HepG2 (cell line): ENCODE results near the gene OXLD1. TPM values are rescaled to one million over a fixed set of nuclear protein-coding genes. Genes with fewer than 3 reads are reported as not detected.

Source experiments
- ATAC-seq: fragments of 200-7000 bp; cut with Tn5 transposase; 3 replicates; pipeline ENCODE4 v1.9.1; 2020; ENCODE audit warnings: mild to moderate bottlenecking, moderate library complexity
- BruUV-seq: library from RNA; stranded (reverse); fragments of 400-500 nt; replicated peaks from 2 replicates; lab custom pipeline; 2021; lab: Mats Ljungman, UMichigan
- CTCF ChIA-PET: fragments of 300-600 bp; formaldehyde crosslinking; extraction: SDS; loops from one replicate; lab custom pipeline; 2021; ENCODE audit warnings: low total read pairs, inconsistent platforms, low intra/inter-chr PET ratio; lab: Yijun Ruan, JAX
- POLR2A ChIA-PET: fragments of 350-600 bp; sonication (Branson Sonifier 250); formaldehyde crosslinking; loops from one replicate; lab custom pipeline; 2020; ENCODE audit warnings: antibody characterized with exemption, inconsistent platforms; lab: Yijun Ruan, JAX
- DNase-seq: peaks from one replicate; pipeline ENCODE4 v3.0.0-alpha.2; 2015; ENCODE audit warnings: low spot score
- FAIRE-seq: peaks from 3 replicates; lab custom pipeline; 2011; peaks lifted over from hg19 to GRCh38; lab: Jason Lieb, UNC
- H2AFZ ChIP-seq: one replicate; pipeline ENCODE4 v1.6.1; 2011; ENCODE audit warnings: low read length, inconsistent platforms
- H3K27ac ChIP-seq: fragments of 300-600 bp; 3 replicates; pipeline ENCODE4 v1.8.0; 2011; ENCODE audit warnings: mixed run types, mild to moderate bottlenecking, mixed read lengths, low read length, inconsistent platforms; ENCODE audit not compliant: insufficient read depth; ENCODE audit errors: extremely low read length
- H3K27me3 ChIP-seq, 2 experiments: fragments of 200-600 bp in 1 of 2; 2 replicates in 1 of 2; 3 replicates in 1 of 2; pipeline versions ENCODE4 v1.6.0 to v1.8.0; 2011; ENCODE audit warnings: low read length in 2 of 2, mild to moderate bottlenecking in 2 of 2, moderate library complexity in 2 of 2, inconsistent platforms in 1 of 2; ENCODE audit not compliant: insufficient read depth in 2 of 2, control insufficient read depth in 1 of 2
- H3K36me3 ChIP-seq, 2 experiments: fragments of 200-600 bp in 1 of 2; replicated peaks in 1 of 2; 2 replicates in 1 of 2; 3 replicates in 1 of 2; pipeline versions ENCODE4 v1.5.1 to v1.8.0; 2011; ENCODE audit warnings: low read length in 2 of 2, inconsistent platforms in 1 of 2; ENCODE audit not compliant: insufficient read depth in 2 of 2, control insufficient read depth in 1 of 2
- H3K4me1 ChIP-seq: 2 replicates; pipeline ENCODE4 v1.5.1; 2012; ENCODE audit warnings: low read length, inconsistent platforms; ENCODE audit not compliant: insufficient read depth
- H3K4me2 ChIP-seq: 2 replicates; pipeline ENCODE4 v1.6.0; 2011; ENCODE audit warnings: low read depth, low read length, inconsistent platforms
- H3K4me3 ChIP-seq, 3 experiments: fragments of 200-600 bp in 1 of 3; sonication (generic), shearing (Covaris generic) in 1 of 3; replicated peaks in 1 of 3; 2 replicates each; pipeline ENCODE4 v1.5.1; 2011 to 2016; ENCODE audit warnings: low read length in 3 of 3, inconsistent platforms in 2 of 3, low read depth in 2 of 3, mild to moderate bottlenecking in 2 of 3, control low read depth in 1 of 3, mixed read lengths in 1 of 3; ENCODE audit not compliant: insufficient read depth in 1 of 3
- H3K79me2 ChIP-seq: one replicate; pipeline ENCODE4 v1.6.1; 2011; ENCODE audit warnings: low read length, inconsistent platforms; ENCODE audit not compliant: insufficient read depth
- H3K9ac ChIP-seq: 2 replicates; pipeline ENCODE4 v1.6.0; 2011; ENCODE audit warnings: mild to moderate bottlenecking, low read depth, low read length, inconsistent platforms; ENCODE audit not compliant: insufficient read depth
- H3K9me3 ChIP-seq: 2 replicates; pipeline ENCODE4 v1.5.1; 2012; ENCODE audit warnings: mild to moderate bottlenecking, low read length
- H4K20me1 ChIP-seq: 2 replicates; pipeline ENCODE4 v1.6.0; 2011; ENCODE audit warnings: inconsistent platforms, mild to moderate bottlenecking, low read length, moderate library complexity; ENCODE audit not compliant: insufficient read depth
- AGO2 ChIP-seq: fragments of 200-400 bp; formaldehyde crosslinking; optimal IDR thresholded peaks from 2 replicates; pipeline ENCODE3; 2017; ENCODE audit warnings: mild to moderate bottlenecking, low read depth, low read length, moderate library complexity
- EZH2 ChIP-seq: conservative IDR thresholded peaks from 2 replicates; pipeline ENCODE4 v1.6.1; 2012; ENCODE audit warnings: mild to moderate bottlenecking, low read depth, low read length, moderate library complexity
- FOXO4 ChIP-seq: sonication (generic); formaldehyde crosslinking; conservative IDR thresholded peaks from 2 replicates; pipeline ENCODE4 v1.8.1; 2023; ENCODE audit warnings: missing genetic modification reagents
- GFI1 ChIP-seq: sonication (generic); formaldehyde crosslinking; IDR thresholded peaks from 2 replicates; pipeline ENCODE4 v1.5.0; 2020; ENCODE audit warnings: missing genetic modification reagents, mild to moderate bottlenecking, borderline replicate concordance
- HBP1 ChIP-seq: IDR thresholded peaks from 2 replicates; pipeline ENCODE4 v1.6.1; 2016; ENCODE audit warnings: low read depth, control low read depth
- MAFG ChIP-seq: sonication (generic); formaldehyde crosslinking; IDR thresholded peaks from 2 replicates; pipeline ENCODE4 v1.5.1; 2020; ENCODE audit warnings: mild to moderate bottlenecking, missing genetic modification reagents
- NFE2L2 ChIP-seq: fragments of 150-350 bp; IDR thresholded peaks from 2 replicates; pipeline ENCODE4 v1.6.1; 2014; ENCODE audit warnings: low read length
- POLR2A ChIP-seq, 2 experiments: IDR thresholded peaks; 2 replicates each; pipeline ENCODE4 v1.6.1; 2011; ENCODE audit warnings: low read depth in 2 of 2, low read length in 2 of 2, mild to moderate bottlenecking in 1 of 2, moderate library complexity in 1 of 2; ENCODE audit not compliant: insufficient read depth in 1 of 2
- RARG ChIP-seq: sonication (generic); formaldehyde crosslinking; IDR thresholded peaks from 2 replicates; pipeline ENCODE4 v1.4.0; 2020; ENCODE audit warnings: low read depth, mild to moderate bottlenecking, missing genetic modification reagents
- RFX1 ChIP-seq: fragments of 450-650 bp; IDR thresholded peaks from 2 replicates; pipeline ENCODE4 v1.6.1; 2017
- TP53 ChIP-seq: sonication (generic); formaldehyde crosslinking; conservative IDR thresholded peaks from 2 replicates; pipeline ENCODE4 v1.4.0; 2020; ENCODE audit warnings: missing genetic modification reagents
- ZC3H13 ChIP-seq: sonication (generic); formaldehyde crosslinking; IDR thresholded peaks from 2 replicates; pipeline ENCODE4 v1.8.1; 2023; ENCODE audit warnings: mild to moderate bottlenecking, missing genetic modification reagents, moderate library complexity
- ZNF451 ChIP-seq: sonication (generic); formaldehyde crosslinking; IDR thresholded peaks from 2 replicates; pipeline ENCODE4 v1.5.0; 2020; ENCODE audit warnings: mild to moderate bottlenecking, missing genetic modification reagents
- ZNF589 ChIP-seq: sonication (generic); formaldehyde crosslinking; conservative IDR thresholded peaks from 2 replicates; pipeline ENCODE4 v1.8.0; 2022; ENCODE audit warnings: mild to moderate bottlenecking, moderate library complexity, missing genetic modification reagents
- ZNF678 ChIP-seq: sonication (generic); formaldehyde crosslinking; IDR thresholded peaks from 2 replicates; pipeline ENCODE4 v1.4.0; 2020; ENCODE audit warnings: mild to moderate bottlenecking, missing genetic modification reagents
- ZNF772 ChIP-seq: sonication (generic); formaldehyde crosslinking; IDR thresholded peaks from 2 replicates; pipeline ENCODE4 v1.5.0; 2020; ENCODE audit warnings: mild to moderate bottlenecking, missing genetic modification reagents
- ZNF790 ChIP-seq: sonication (generic); formaldehyde crosslinking; IDR thresholded peaks from 2 replicates; pipeline ENCODE4 v1.8.0; 2022; ENCODE audit warnings: missing genetic modification reagents, mild to moderate bottlenecking, borderline replicate concordance
- ZSCAN22 ChIP-seq: sonication (generic); formaldehyde crosslinking; IDR thresholded peaks from 2 replicates; pipeline ENCODE4 v1.4.0; 2020; ENCODE audit warnings: mild to moderate bottlenecking, missing genetic modification reagents
- WGBS: methylation state at CpG from one replicate; pipeline ENCODE4 v1.1.6; 2017; ENCODE audit warnings: low lambda C conversion rate; 5-methylcytosine and 5-hydroxymethylcytosine counted together
- in situ Hi-C: cut with HindIII; loops from 2 replicates; pipeline ENCODE4 v1.10.0; 2017; ENCODE audit warnings: low pct_unique_long_range_greater_than_20kb; ENCODE audit not compliant: extremely low pct_ligation_motif_present
- intact Hi-C: fragments of 100-400 bp; cut with micrococcal nuclease; formaldehyde crosslinking; loops from one replicate; pipeline ENCODE4 v1.10.0; 2022; ENCODE audit not compliant: unreplicated experiment
- polyA plus RNA-seq, 8 experiments: library from polyadenylated mRNA; depleted of rRNA in 3 of 8; stranded (reverse) in 7 of 8; unstranded in 1 of 8; fragments of >200 nt; fragmentation: Illumina TruSeq in 4 of 8; extraction: Trizol in 4 of 8; gene quantifications; 2 replicates each; pipeline versions ENCODE4 v1.2.1 to v1.2.3, GENCODE V29; 2011 to 2016; ENCODE audit warnings: low read depth in 4 of 8, missing spikeins in 1 of 8, mixed read lengths in 1 of 8; ENCODE audit not compliant: insufficient read depth in 1 of 8
- total RNA-seq, 5 experiments: library from RNA; depleted of rRNA; stranded (reverse); fragments of >200 nt; fragmentation: Illumina TruSeq; extraction: Trizol; gene quantifications; 2 replicates each; pipeline ENCODE4 v1.2.3, GENCODE V29; 2016; ENCODE audit warnings: low read depth in 1 of 5
- TF ChIP-seq, protein P1 (sequence below): sonication (generic); formaldehyde crosslinking; IDR thresholded peaks from 2 replicates; pipeline ENCODE4 v1.8.1; 2023; ENCODE audit warnings: mild to moderate bottlenecking, moderate library complexity, missing genetic modification reagents

Gene OXLD1
- total and polyA plus RNA-seq, 2 of the 13 experiments (the other 11 are each of a cell fraction or from before 2014, with no cell fraction given): 27.1 to 37.5 TPM

DNA sequence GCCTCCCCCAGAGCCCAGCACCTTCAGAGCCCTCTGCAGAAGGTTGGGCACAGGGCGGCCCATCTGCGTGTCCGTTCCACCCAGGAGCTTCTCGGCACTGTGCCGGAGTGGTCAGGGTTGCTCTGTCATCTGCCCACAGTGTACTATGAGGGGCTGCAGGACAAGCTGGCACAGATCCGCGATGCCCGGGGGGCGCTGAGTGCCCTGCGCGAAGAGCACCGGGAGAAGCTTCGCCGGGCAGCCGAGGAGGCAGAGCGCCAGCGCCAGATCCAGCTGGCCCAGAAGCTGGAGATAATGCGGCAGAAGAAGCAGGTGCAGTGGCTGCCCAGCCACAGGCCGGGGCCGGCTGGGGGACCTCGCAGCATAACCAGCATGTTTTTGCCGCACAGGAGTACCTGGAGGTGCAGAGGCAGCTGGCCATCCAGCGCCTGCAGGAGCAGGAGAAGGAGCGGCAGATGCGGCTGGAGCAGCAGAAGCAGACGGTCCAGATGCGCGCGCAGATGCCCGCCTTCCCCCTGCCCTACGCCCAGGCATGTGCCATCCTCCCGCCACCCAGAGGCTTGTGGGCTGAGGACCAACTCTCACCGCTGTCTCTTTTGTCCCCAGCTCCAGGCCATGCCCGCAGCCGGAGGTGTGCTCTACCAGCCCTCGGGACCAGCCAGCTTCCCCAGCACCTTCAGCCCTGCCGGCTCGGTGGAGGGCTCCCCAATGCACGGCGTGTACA is 30.0 kb upstream of the OXLD1 start (continued):
- TF ChIP-seq EZH2: no peak
- no peak for TF ChIP-seq RARG (CRISPR knock-in tag)
- TF ChIP-seq, protein P1, sequence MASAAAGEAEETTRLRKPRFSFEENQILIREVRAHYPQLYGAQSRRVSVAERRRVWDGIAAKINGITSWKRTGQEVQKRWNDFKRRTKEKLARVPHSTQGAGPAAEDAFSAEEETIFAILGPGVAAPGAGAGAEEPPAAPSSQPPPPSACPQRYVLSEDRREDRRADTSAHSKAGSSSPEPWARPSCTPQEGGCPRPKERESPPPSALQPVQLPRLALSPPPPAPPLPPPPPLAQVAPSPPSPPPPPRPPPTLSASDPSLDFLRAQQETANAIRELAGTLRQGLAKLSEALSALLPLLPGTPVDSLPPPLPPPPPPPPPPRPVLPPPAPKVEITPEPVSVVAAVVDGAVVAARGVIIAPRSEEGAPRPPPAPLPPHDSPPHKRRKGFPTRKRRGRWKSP: no peak

DNA sequence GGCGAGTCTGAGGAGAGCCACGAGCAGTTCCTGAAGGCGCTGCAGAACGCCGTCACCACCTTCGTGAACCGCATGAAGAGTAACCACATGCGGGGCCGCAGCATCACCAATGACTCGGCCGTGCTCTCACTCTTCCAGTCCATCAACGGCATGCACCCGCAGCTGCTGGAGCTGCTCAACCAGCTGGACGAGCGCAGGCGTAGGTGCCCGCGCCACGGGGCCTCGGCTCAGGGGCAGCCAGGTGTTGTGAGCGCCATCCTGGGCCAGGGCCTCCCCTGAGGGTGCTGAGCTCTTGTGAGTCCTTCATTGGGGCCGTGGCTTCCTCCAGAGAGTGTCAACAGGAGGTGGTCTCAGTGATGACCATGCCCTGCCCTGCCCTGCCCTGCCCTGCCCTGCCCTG is 29.4 kb upstream of the OXLD1 start:
- H3K4me3 ChIP-seq: no peak overlapping the region
- no peak overlapping the region for H3K27ac ChIP-seq
- DNase-seq: no peak
- H3K4me1 ChIP-seq: peaks cover 3% of the 10 kb centered on the region
- intact Hi-C loops (no loop called here), in situ Hi-C loops (no loop called here)
- 96% methylated on average over 20 of the region's 22 CpGs for WGBS
- no TSS peak for BruUV-seq
- H2AFZ ChIP-seq: no peak overlapping the region
- H3K79me2 ChIP-seq: peaks cover 13% of the 10 kb centered on the region
- H3K9ac ChIP-seq: no peak overlapping the region
- no peak for FAIRE-seq
- H3K9me3 ChIP-seq: no peaks in the 10 kb centered on the region
- H4K20me1 ChIP-seq: peaks cover 3% of the 10 kb centered on the region
- POLR2A ChIA-PET: interaction anchor here (1.3 to 2.1 kb wide), 2 partner anchors 12 to 18 kb away, joined by 5 to 16 read pairs; partner anchors contain the start of genes ARL16 and HGS
- CTCF ChIA-PET: no interaction called here
- H3K27me3 ChIP-seq: no peaks in the 10 kb centered on the region; a peak in 1 of 5 replicates
- peak; percentile 3; the same call in 2 of the 3 replicates for ATAC-seq
- H3K36me3 ChIP-seq: peaks cover 58 to 75% of the 10 kb centered on the region in 2 experiments
- H3K4me2 ChIP-seq: no peak overlapping the region
- no peak for TF ChIP-seq GFI1 (CRISPR knock-in tag)
- peak; percentile 48; the same call in 1 of the 2 replicates for TF ChIP-seq ZC3H13 (CRISPR knock-in tag)
- no peak for TF ChIP-seq NFE2L2
- TF ChIP-seq POLR2A (IDR thresholded peaks at IDR 0.05; ENCODE audit: insufficient read depth in 1 of 2, low read depth in 2 of 2, low read length in 2 of 2): 0 out of 4 replicates have a peak, but pooled peaks of 1 of the 2 experiments have one; percentile 39
- TF ChIP-seq TP53 (CRISPR knock-in tag): no peak
- no peak for TF ChIP-seq ZNF678 (CRISPR knock-in tag)
- TF ChIP-seq ZNF790: no peak
- no peak for TF ChIP-seq MAFG (CRISPR knock-in tag)
- TF ChIP-seq HBP1 (CRISPR knock-in tag): no peak
- no peak for TF ChIP-seq ZNF772 (CRISPR knock-in tag)
- TF ChIP-seq ZNF589: 0 out of 2 replicates have a peak, but pooled peaks have one; percentile 25
- no peak for TF ChIP-seq FOXO4 (CRISPR knock-in tag)
- TF ChIP-seq ZNF451: peak; percentile 47; the same call in 1 of the 2 replicates
- no peak for TF ChIP-seq ZSCAN22
- TF ChIP-seq RFX1: no peak
- peak; percentile 67 for TF ChIP-seq AGO2
